ENCODE data around the gene SORCS2. TPM values are rescaled to one million over a fixed set of nuclear protein-coding genes. Genes with fewer than 3 reads are reported as not detected.

The SORCS2 gene
- total RNA-seq, 1 experiment from 2014 or later, result 0.06 TPM

DNA sequence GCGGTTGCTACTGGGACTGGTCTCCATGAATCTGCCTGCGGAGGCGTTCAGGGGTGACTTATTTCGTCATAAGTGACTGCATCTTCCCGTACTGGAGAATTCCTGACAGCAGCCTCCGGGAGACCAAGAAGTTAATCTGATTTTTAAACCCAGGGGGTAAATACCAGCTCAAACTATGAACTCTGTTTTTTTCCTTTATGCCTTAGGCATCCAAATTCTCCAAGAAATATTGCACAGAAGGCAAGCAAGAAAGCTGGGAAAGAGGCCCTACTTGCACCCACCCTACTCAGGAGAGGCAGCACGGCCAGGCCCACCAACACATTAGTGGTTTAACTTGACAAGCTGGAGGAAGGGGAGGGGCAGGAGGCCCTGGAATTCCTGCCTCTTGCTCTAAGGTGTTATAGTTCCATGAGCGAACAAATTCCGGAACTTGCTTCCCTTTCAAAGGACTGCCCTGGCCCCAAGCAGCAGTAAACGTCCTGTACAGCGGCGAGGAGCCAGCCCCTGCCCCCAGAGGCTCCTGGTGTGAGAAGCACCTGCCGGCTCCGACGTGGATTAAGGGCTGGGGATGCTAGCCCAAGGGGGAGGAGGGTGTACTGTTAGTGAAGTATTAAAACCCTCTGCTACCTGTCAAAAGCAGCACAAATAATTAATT is 570.2 kb downstream of the SORCS2 start:
- TF ChIP-seq, protein P1, sequence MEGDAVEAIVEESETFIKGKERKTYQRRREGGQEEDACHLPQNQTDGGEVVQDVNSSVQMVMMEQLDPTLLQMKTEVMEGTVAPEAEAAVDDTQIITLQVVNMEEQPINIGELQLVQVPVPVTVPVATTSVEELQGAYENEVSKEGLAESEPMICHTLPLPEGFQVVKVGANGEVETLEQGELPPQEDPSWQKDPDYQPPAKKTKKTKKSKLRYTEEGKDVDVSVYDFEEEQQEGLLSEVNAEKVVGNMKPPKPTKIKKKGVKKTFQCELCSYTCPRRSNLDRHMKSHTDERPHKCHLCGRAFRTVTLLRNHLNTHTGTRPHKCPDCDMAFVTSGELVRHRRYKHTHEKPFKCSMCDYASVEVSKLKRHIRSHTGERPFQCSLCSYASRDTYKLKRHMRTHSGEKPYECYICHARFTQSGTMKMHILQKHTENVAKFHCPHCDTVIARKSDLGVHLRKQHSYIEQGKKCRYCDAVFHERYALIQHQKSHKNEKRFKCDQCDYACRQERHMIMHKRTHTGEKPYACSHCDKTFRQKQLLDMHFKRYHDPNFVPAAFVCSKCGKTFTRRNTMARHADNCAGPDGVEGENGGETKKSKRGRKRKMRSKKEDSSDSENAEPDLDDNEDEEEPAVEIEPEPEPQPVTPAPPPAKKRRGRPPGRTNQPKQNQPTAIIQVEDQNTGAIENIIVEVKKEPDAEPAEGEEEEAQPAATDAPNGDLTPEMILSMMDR (conservative IDR thresholded peaks at IDR 0.05; ENCODE audit: low read depth, low read length), result no peak
- no peak for TF ChIP-seq EZH2 (IDR thresholded peaks at IDR 0.05; ENCODE audit: borderline replicate concordance, low read depth, low read length, poor library complexity, severe bottlenecking)
- ChIA-PET CTCF (interaction anchor here (0.7 to 1.6 kb wide), 5 partner anchors 19 to 226 kb away, joined by 3 to 34 read pairs (median 6); no protein-coding TSS in a partner anchor), POLR2A (ENCODE audit: low non-redundant PET) (no interaction called here)
- peaks cover 36% of the 10 kb centered on the region for H3K4me1 ChIP-seq (ENCODE audit: insufficient read depth, low read length, poor library complexity, severe bottlenecking)
- no TSS peak for BruUV-seq (replicated peaks)
- H3K27ac ChIP-seq (ENCODE audit: low read depth, low read length, poor library complexity, severe bottlenecking), result peak overlapping the region; percentile 14
- peaks cover 9% of the 10 kb centered on the region for H3K36me3 ChIP-seq (ENCODE audit: insufficient read depth, low read length, poor library complexity, severe bottlenecking)
- no peaks in the 10 kb centered on the region for H3K9me3 ChIP-seq (ENCODE audit: low read depth, low read length, poor library complexity, severe bottlenecking)
- DNase-seq (ENCODE audit: low spot score), result no peak
- intact Hi-C loops (cut with micrococcal nuclease; ENCODE audit: unreplicated experiment), result loop anchor here (1.0 to 5.0 kb wide), 2 partner anchors 40 to 225 kb away; no protein-coding TSS in a partner anchor
- H3K4me3 ChIP-seq (ENCODE audit: low read depth, low read length, poor library complexity, severe bottlenecking), result no peak overlapping the region
- H3K27me3 ChIP-seq (replicated peaks; ENCODE audit: insufficient read depth, low read depth, low read length, poor library complexity), result no peaks in the 10 kb centered on the region

DNA sequence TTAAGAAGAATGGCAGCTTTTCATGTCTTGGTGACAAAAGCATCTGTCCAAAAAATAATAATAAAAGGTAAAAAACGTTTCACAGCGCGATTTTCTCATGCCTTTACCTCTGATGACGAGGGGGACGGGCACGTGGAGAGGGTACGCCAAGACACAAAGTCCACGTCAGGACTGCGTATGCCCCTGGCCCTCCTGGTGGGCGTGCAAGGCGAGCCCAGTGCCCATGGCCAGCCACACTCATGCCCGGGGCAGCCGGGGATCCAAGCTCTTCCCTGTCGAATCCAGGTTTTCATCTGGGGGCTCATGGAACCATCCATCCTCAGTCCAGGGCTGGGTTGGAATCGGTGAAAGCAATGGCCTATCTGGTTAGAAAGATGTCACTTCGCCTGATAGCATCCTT is 570.8 kb downstream of the SORCS2 start:
- no peak overlapping the region for H3K4me3 ChIP-seq (ENCODE audit: low read depth, low read length, poor library complexity, severe bottlenecking)
- intact Hi-C loops (cut with micrococcal nuclease; ENCODE audit: unreplicated experiment), result loop anchor here (5.0 kb wide), 1 partner anchor 224 kb away; no protein-coding TSS in a partner anchor
- ChIA-PET POLR2A (ENCODE audit: low non-redundant PET) (no interaction called here), CTCF (interaction anchor here (0.5 kb wide), 1 partner anchor 611 kb away, joined by 6 read pairs; no protein-coding TSS in a partner anchor)
- H3K9me3 ChIP-seq (ENCODE audit: low read depth, low read length, poor library complexity, severe bottlenecking), result no peaks in the 10 kb centered on the region
- peaks cover 36% of the 10 kb centered on the region for H3K4me1 ChIP-seq (ENCODE audit: insufficient read depth, low read length, poor library complexity, severe bottlenecking)
- H3K27me3 ChIP-seq (replicated peaks; ENCODE audit: insufficient read depth, low read depth, low read length, poor library complexity), result no peaks in the 10 kb centered on the region
- no TSS peak for BruUV-seq (replicated peaks)
- DNase-seq (ENCODE audit: low spot score), result no peak
- TF ChIP-seq, protein P1 (conservative IDR thresholded peaks at IDR 0.05; ENCODE audit: low read depth, low read length), result no peak
- TF ChIP-seq EZH2 (IDR thresholded peaks at IDR 0.05; ENCODE audit: borderline replicate concordance, low read depth, low read length, poor library complexity, severe bottlenecking), result no peak
- no peak overlapping the region for H3K27ac ChIP-seq (ENCODE audit: low read depth, low read length, poor library complexity, severe bottlenecking)
- H3K36me3 ChIP-seq (ENCODE audit: insufficient read depth, low read length, poor library complexity, severe bottlenecking), result peaks cover 13% of the 10 kb centered on the region

DNA sequence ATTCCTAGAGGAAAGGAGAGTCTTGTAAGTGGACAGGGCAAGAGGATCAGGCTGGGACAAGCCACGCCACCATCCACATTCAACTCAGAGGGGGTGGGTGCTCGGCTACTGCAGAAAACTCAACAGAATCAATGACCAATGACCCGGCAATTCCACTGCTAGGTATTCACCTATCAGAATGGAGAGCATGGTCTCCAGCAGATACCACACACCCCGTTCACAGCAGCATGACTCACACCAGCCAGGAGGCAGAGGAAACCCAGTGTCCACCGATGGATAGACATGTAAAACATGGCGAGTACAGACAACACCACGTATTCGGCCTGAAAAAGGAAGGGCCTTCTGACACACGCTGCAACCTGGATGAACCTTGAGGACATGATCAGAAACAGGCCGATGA is 571.5 kb downstream of the SORCS2 start:
- intact Hi-C loops (cut with micrococcal nuclease; ENCODE audit: unreplicated experiment), result loop anchor here (5.0 kb wide), 1 partner anchor 224 kb away; no protein-coding TSS in a partner anchor
- peaks cover 20% of the 10 kb centered on the region for H3K36me3 ChIP-seq (ENCODE audit: insufficient read depth, low read length, poor library complexity, severe bottlenecking)

More for the DNA sequence above, 571.5 kb downstream of the SORCS2 start:
- Histone ChIP-seq H3K4me3 (ENCODE audit: low read depth, low read length, poor library complexity, severe bottlenecking) (no peak overlapping the region), H3K4me1 (ENCODE audit: insufficient read depth, low read length, poor library complexity, severe bottlenecking) (peaks cover 35% of the 10 kb centered on the region), H3K27me3 (replicated peaks; ENCODE audit: insufficient read depth, low read depth, low read length, poor library complexity) (no peaks in the 10 kb centered on the region), H3K9me3 (ENCODE audit: low read depth, low read length, poor library complexity, severe bottlenecking) (no peaks in the 10 kb centered on the region), H3K27ac (ENCODE audit: low read depth, low read length, poor library complexity, severe bottlenecking) (no peak overlapping the region)
- no peak for DNase-seq (ENCODE audit: low spot score)
- ChIA-PET CTCF (no interaction called here), POLR2A (ENCODE audit: low non-redundant PET) (no interaction called here)
- TF ChIP-seq EZH2 (IDR thresholded peaks at IDR 0.05; ENCODE audit: borderline replicate concordance, low read depth, low read length, poor library complexity, severe bottlenecking), result no peak
- TF ChIP-seq, protein P1 (conservative IDR thresholded peaks at IDR 0.05; ENCODE audit: low read depth, low read length), result no peak
- BruUV-seq (replicated peaks), result no TSS peak

Measured in A673 (cell line).